GM23248 (cell line): ENCODE data around the gene IL4R.

Experiments
- EZH2 ChIP-seq: fragments of 200-600 bp; sonication (generic); IDR thresholded peaks from 2 replicates; pipeline ENCODE4 v1.6.1; 2018; ENCODE audit warnings: antibody characterized with exemption, mild to moderate bottlenecking; ENCODE audit not compliant: insufficient read depth, poor library complexity, severe bottlenecking
- EZH2phosphoT487 ChIP-seq: fragments of 200-600 bp; sonication (generic); IDR thresholded peaks from 2 replicates; pipeline ENCODE4 v1.6.1; 2018; ENCODE audit warnings: antibody characterized with exemption, moderate library complexity, mild to moderate bottlenecking, low read depth; ENCODE audit not compliant: insufficient read depth

DNA sequence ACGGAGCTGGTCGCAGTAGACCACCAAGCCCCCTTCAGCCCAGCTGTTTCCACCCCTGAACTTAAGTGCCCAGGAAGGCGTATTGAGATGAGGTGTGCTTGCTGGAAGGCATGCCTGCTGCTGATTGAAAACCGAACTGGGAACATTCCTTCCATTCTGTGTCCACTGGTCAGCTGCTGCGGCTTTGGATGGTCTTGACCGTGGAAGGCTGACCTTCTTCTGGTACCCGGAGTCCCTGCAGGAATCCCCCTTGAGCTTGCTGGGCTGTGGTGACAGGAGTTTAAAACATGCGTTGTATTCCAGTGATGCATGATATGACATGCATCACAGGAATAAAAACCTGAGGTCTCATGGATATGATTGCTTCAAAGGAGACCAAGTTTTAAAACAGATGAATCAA, 31.4 kb downstream of the IL4R start:
- no peak for TF ChIP-seq EZH2phosphoT487
- TF ChIP-seq EZH2, result no peak
